Erythroblast (primary cell): ENCODE data around the gene TEX101.
A peak's percentile ranks its signal among the peaks of the same experiment; 100 is the strongest.
"Not testable (repeated sequence)": the region's sequence is repeated elsewhere in the genome, so short reads cannot be mapped to it uniquely, and the experiment has no call there.

Source experiments
- DNase-seq, 2 experiments: peaks; one replicate each; lab custom pipeline; 2025; lab: John Stamatoyannopoulos, UW
- GATA1 ChIP-seq: IDR thresholded peaks from 2 replicates; pipeline ENCODE4 v1.6.1; 2011; ENCODE audit warnings: low read depth, mild to moderate bottlenecking, control low read depth, low read length, moderate library complexity
- POLR2A ChIP-seq: IDR thresholded peaks from 2 replicates; pipeline ENCODE4 v1.6.1; 2011; ENCODE audit warnings: mild to moderate bottlenecking, low read length

The TEX101 gene

GRCh38 chr19:43433358-43433673, 18.6 kb downstream of the TEX101 start:
- no peak for DNase-seq
- TF ChIP-seq POLR2A (no peak), GATA1 (no peak)

- DNase-seq, result no peak
- TF ChIP-seq GATA1 (no peak), POLR2A (no peak)
Observed at GRCh38 chr19:43433689-43434088, 19.0 kb downstream of the TEX101 start.

GRCh38 chr19:43435775-43436174, 21.1 kb downstream of the TEX101 start:
- TF ChIP-seq GATA1 (no peak), POLR2A (no peak)
- DNase-seq, result no peak

- not testable (repeated sequence) for DNase-seq
Observed at GRCh38 chr19:43437284-43437683, 22.6 kb downstream of the TEX101 start.

GRCh38 chr19:43437712-43438111, 23.0 kb downstream of the TEX101 start:
- DNase-seq, result no peak
- TF ChIP-seq POLR2A (no peak), GATA1 (no peak)

- DNase-seq, result peak; percentile 27 to 63
- TF ChIP-seq POLR2A (no peak), GATA1 (no peak)
Observed at GRCh38 chr19:43438291-43439031, 23.8 kb downstream of the TEX101 start.

- DNase-seq, result peak in 1 of 2 experiments; percentile 11
- no peak for TF ChIP-seq GATA1
- TF ChIP-seq POLR2A, result no peak
Observed at GRCh38 chr19:43439032-43439708, 24.5 kb downstream of the TEX101 start.

- DNase-seq, result no peak
- no peak for TF ChIP-seq GATA1
- no peak for TF ChIP-seq POLR2A
Observed at GRCh38 chr19:43439709-43440063, 25.0 kb downstream of the TEX101 start.

GRCh38 chr19:43441716-43442115, 27.0 kb downstream of the TEX101 start:
- TF ChIP-seq POLR2A (no peak), GATA1 (no peak)
- no peak for DNase-seq

GRCh38 chr19:43444091-43444490, 29.4 kb downstream of the TEX101 start:
- DNase-seq, result not testable (repeated sequence)

- DNase-seq, result peak; percentile 72 to 87
- TF ChIP-seq GATA1, result no peak
- TF ChIP-seq POLR2A, result no peak
Observed at GRCh38 chr19:43444531-43445287, 30.0 kb downstream of the TEX101 start.

- DNase-seq, result no peak
Observed at GRCh38 chr19:43445426-43445825, 30.7 kb downstream of the TEX101 start.

GRCh38 chr19:43446746-43447489, 32.2 kb downstream of the TEX101 start:
- TF ChIP-seq POLR2A (no peak), GATA1 (no peak)
- peak; percentile 75 to 88 for DNase-seq

More at GRCh38 chr19:43445426-43445825, 30.7 kb downstream of the TEX101 start:
- TF ChIP-seq GATA1 (no peak), POLR2A (no peak)

GRCh38 chr19:43447655-43448054, 33.0 kb downstream of the TEX101 start:
- DNase-seq, result no peak
- TF ChIP-seq POLR2A (no peak), GATA1 (no peak)
